Brain pericyte (primary cell): ENCODE results near the gene SLC25A47.

Experiments
- DNase-seq: peaks from one replicate; pipeline ENCODE4 v3.0.0-alpha.2; 2012; ENCODE audit warnings: low read depth, low spot score

SLC25A47 gene

DNA sequence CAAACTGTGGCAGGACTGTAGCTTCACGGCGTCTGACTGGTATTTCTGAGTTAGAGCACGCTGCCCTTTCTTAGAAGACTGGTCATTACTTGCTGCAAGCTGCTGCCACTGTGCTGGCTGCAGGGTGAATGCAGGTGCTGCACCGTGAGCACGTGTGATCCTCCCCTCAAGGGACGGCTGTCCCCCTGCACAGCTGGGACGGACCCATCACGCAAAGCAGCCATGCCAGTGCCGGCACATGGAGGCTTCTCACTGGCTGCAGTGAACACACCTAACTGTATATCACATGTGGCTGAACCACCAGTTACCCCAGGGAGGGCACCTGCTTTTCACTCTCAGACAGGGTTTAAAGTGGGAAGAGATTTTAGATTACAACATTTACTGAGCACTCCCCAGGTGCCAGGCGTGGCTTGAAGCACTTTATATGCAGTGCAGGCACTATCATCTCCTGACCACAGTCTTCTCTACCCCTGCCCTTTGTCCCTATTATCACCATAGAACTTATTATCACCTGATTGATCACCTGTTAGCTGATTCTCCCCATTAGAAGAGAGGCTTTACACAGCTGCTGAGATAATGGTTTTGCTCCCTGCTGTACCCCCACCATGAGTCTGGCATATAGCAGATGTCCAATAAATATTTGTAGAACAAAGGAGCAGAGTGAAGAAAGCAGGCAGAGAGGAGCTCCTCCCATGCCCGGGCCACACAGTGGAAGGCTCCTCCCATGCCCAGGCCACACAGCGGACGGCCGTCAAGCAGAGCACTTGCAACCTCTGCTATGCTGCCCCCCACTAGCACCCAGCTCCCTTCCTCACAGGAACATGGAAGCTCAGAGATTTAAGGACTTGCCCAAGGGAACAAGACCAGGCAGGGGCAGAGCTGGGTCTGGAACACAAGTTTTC lies 25.9 kb downstream of the SLC25A47 start:
- no peak for DNase-seq

DNA sequence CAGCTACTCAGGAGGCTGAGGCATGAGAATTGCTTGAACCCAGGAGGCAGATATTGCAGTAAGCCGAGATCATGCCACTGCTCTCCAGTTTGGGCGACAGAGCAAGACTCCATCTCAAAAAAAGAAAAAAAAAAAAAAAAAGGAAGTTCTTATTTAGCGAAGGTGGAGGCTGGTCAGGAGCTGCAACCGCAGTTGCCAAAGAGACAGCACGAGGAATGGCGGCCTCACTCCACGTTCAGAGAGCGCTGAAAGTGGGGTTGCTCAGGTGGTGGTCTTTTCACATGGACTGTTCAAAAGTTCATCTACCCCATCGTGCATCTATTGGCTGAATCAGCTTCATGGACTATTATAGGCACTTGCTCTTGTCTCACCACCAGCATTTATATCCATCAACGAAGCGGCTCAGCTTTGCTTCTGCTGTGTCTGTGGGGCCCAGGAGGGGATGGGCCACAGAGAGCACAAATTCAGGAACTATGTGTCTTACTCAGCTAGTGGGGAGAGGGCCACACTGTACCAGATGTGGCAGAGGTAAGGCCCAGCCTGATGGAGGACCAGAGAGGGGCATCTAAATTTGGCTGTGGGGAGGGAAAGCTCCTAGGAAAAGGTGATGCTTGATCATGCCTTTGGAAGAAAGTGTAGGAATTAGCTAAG lies 27.3 kb downstream of the SLC25A47 start:
- DNase-seq: no peak

GRCh38 chr14:100350986-100351385 lies 27.8 kb downstream of the SLC25A47 start:
- no peak for DNase-seq

- DNase-seq: no peak
Measured at GRCh38 chr14:100358396-100358795, 35.3 kb downstream of the SLC25A47 start.

- DNase-seq: no peak
Measured at GRCh38 chr14:100359111-100359510, 36.0 kb downstream of the SLC25A47 start.

- DNase-seq: no peak
Measured at GRCh38 chr14:100359881-100360280, 36.7 kb downstream of the SLC25A47 start.

GRCh38 chr14:100361626-100362025 lies 38.5 kb downstream of the SLC25A47 start:
- no peak for DNase-seq

DNA sequence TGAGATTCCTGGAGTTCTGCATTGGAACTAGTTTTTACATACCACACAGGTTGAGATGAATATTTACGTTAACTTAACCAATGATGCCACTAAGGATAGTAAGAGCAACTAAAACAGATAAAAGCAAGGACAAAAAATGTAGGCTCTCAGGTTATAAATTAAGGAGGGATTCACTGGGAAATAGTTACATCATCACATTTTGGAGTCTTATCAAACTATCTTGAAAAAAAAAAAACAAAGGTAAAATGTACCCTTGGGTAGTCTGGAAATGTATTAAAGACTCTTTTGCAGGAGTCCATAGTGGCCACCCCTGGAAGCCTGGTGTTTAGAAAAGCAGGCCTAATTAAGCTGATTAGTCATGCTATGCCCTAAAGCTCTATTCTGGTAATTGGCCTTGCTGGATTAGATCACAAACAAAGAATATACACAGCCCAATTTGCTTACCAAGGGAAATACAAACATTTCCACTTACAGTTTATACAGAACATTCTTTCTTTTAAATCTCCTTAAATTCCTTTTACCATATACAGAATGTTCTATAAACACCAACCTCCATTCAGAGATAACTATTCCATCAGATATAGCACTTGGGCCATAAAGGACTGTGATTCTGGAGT lies 39.3 kb downstream of the SLC25A47 start:
- no peak for DNase-seq

- no peak for DNase-seq
Measured at GRCh38 chr14:100363053-100363452, 39.9 kb downstream of the SLC25A47 start.

- DNase-seq: no peak
Measured at GRCh38 chr14:100364403-100364802, 41.3 kb downstream of the SLC25A47 start.

DNA sequence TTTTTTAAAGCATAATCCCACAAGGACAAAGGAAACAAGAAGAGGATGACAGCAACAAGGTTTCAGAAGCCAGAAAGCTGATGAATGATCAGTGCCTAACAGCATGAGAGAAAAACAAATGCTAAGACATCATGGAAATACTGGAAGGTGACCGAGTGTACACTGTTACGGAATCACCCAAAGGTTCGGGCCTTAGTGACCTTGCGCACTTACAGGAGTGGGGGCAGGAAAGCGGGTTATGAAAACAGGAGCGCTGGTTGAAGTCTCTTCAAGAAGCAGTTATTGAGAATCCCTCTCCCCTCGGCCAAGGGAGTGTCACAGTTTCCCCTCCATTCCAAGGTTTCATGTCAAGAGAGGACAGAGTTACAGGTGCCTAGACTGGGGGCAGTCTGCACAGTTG lies 42.6 kb downstream of the SLC25A47 start:
- DNase-seq: no peak

GRCh38 chr14:100369019-100369418 lies 45.9 kb downstream of the SLC25A47 start:
- no peak for DNase-seq

GRCh38 chr14:100370003-100370402 lies 46.9 kb downstream of the SLC25A47 start:
- no peak for DNase-seq

- no peak for DNase-seq
Measured at GRCh38 chr14:100371773-100372172, 48.6 kb downstream of the SLC25A47 start.

DNA sequence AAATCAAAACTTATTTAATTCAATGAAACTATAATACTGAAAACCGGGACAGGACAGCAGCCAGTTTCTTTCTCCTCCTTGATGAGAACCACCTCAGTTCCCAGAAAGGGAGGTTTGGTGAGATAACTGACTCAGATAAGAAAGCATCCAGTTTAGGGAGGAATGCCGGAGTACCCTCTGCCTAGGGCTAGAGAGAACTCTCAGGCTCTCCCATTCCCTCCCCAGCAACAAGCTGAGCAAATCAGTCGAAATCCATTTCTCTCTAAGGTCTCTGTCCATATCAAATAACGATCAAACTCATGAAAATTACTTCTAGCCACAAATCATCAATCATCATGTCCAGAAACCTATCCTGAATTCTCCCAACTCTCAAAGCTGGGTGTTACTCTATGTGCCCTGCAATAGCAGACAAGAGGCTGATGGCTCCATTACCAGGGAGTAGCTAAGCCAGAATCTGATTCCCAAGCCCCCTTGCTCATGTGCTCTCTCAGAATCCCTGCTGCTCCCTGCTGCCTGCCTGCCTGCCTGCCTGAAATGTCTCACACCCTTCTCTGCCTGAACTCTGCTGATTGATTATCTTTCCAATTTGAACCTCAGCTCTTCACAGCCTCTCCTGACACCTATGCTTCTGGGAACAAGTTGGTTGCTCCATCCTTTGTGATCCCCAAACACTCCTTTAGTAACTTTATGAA lies 49.4 kb downstream of the SLC25A47 start:
- DNase-seq: no peak

GRCh38 chr14:100374270-100374669 lies 51.1 kb downstream of the SLC25A47 start:
- DNase-seq: no peak

- DNase-seq: no peak
Measured at GRCh38 chr14:100374876-100375265, 51.7 kb downstream of the SLC25A47 start.

GRCh38 chr14:100375266-100375962 lies 52.3 kb downstream of the SLC25A47 start:
- no peak for DNase-seq

DNA sequence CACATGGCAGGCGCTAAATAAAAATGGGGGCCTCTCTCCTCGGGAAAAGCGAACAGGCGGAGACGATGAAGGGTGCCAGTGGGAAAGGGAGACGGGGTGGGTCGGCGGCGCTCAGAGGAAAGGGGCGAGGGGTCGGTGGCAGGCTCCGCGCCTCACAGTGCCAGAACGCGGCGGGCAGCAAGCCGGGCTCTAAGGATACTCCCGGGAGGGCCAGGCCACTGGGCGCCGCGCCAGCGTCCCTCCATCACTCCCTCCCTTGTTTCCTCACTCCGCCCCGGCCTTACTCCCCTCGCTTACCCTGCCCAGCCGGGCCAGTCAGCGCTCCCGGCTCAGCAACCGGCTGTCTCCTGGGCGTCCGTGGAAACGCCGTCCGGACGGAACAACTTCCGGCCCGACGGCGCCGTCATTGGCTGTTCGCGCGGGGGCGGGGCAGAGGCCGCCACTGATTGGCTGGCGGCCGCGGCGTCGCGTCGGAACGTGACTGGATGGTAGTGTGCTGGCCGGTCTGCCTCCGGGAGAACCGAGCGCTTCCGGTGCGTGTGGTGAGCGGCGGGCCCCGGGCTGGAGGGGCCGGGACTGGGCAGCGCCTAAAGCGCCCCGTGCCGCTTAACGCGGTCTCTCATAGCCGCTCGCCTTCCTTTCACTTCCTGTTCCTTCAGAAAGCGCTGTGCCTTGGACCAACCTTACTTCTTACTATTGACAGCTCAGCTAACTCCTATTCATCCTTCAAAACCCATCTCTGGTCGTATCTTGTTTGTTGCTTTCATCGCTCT lies 53.0 kb downstream of the SLC25A47 start, which contains the start of gene WDR25:
Gene WDR25, plus strand, starts transcription at position 523 of the 773 bp plus-strand sequence.
- DNase-seq: peak; percentile 89

- no peak for DNase-seq
Measured at GRCh38 chr14:100376751-100377171, 53.6 kb downstream of the SLC25A47 start.
